ENCODE measurements around the gene ADIG.

GRCh38 chr20:38550274-38550673 is 30.7 kb upstream of the ADIG start:
- TF ChIP-seq POLR2A (IDR thresholded peaks at IDR 0.05; ENCODE audit: low read length) (no peak), GATA1 (IDR thresholded peaks at IDR 0.05; ENCODE audit: low read depth, low read length) (no peak)

All from erythroblast (primary cell).